ENCODE data around the gene WDR5B. TPM values are rescaled to one million over a fixed set of nuclear protein-coding genes. Genes with fewer than 3 reads are reported as not detected.

The WDR5B gene
- total RNA-seq, 1 donor: 9.8 TPM

DNA sequence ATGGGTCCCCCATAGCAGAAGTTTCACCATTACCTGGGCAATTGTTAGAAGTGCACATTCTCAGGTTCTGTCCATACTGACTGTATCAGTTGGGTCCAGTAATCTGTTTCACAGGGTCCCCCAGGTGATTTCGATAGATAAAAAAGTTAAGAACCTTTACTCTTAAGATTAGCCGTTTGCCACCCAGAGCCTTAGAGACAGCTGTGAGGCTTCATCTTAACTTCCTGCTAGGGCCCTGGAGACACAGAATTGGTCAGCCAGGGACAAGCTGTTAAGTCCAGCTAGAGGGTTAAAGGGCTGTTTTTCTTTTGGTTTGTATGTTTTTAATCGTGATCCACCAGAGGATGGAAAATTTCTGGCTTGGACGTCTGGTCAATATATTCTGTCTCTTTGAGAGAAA is 25.2 kb downstream of the WDR5B start:
- H3K79me2 ChIP-seq (ENCODE audit: insufficient read depth, low read length): no peaks in the 10 kb centered on the region

DNA sequence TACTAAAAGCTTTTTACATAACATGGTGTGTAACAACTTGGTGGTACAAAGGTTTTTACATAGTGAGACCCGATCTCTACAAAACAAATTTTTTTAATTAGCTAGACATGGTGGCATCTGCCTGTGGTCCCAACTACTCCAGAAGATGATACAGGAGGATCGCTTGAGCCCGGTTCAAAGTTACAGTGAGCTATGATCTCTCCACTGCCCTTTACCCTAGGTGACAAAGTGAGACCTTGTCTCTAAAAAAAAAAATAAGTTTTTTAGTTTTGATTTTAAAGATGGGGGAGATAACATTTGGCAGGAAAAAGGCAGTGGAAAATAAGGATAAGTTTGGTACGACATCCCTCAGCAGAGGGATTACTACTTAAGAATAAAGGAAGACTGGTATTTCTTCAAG is 26.0 kb downstream of the WDR5B start:
- no peaks in the 10 kb centered on the region for H3K36me3 ChIP-seq (ENCODE audit: insufficient read depth, low read length)
- no peak overlapping the region for H3K4me3 ChIP-seq (ENCODE audit: insufficient read depth, low read length)
- H3K4me1 ChIP-seq (ENCODE audit: insufficient read depth, low read length): peaks cover 3% of the 10 kb centered on the region
- no peaks in the 10 kb centered on the region for H3K9me3 ChIP-seq (ENCODE audit: low read depth, low read length)
- TF ChIP-seq, protein P1, sequence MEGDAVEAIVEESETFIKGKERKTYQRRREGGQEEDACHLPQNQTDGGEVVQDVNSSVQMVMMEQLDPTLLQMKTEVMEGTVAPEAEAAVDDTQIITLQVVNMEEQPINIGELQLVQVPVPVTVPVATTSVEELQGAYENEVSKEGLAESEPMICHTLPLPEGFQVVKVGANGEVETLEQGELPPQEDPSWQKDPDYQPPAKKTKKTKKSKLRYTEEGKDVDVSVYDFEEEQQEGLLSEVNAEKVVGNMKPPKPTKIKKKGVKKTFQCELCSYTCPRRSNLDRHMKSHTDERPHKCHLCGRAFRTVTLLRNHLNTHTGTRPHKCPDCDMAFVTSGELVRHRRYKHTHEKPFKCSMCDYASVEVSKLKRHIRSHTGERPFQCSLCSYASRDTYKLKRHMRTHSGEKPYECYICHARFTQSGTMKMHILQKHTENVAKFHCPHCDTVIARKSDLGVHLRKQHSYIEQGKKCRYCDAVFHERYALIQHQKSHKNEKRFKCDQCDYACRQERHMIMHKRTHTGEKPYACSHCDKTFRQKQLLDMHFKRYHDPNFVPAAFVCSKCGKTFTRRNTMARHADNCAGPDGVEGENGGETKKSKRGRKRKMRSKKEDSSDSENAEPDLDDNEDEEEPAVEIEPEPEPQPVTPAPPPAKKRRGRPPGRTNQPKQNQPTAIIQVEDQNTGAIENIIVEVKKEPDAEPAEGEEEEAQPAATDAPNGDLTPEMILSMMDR (IDR thresholded peaks at IDR 0.05; ENCODE audit: extremely low read depth, low read depth, low read length): no peak
- no peaks in the 10 kb centered on the region for H4K20me1 ChIP-seq (ENCODE audit: insufficient read depth, low read length)
- no peak overlapping the region for H3K4me2 ChIP-seq (ENCODE audit: insufficient read depth, low read length)
- no peaks in the 10 kb centered on the region for H3K27me3 ChIP-seq (ENCODE audit: insufficient read depth, low read length)
- no peak for DNase-seq (ENCODE audit: insufficient read length, low spot score, missing footprints)
- no peaks in the 10 kb centered on the region for H3K79me2 ChIP-seq (ENCODE audit: insufficient read depth, low read length)
- no peak overlapping the region for H2AFZ ChIP-seq (ENCODE audit: low read length)
- H3K27ac ChIP-seq (ENCODE audit: low read depth, low read length): no peak overlapping the region

More for the DNA sequence above, 25.2 kb downstream of the WDR5B start:
- Histone ChIP-seq H2AFZ (ENCODE audit: low read length) (no peak overlapping the region), H3K9me3 (ENCODE audit: low read depth, low read length) (no peaks in the 10 kb centered on the region), H3K27ac (ENCODE audit: low read depth, low read length) (no peak overlapping the region), H4K20me1 (ENCODE audit: insufficient read depth, low read length) (no peaks in the 10 kb centered on the region), H3K4me2 (ENCODE audit: insufficient read depth, low read length) (no peak overlapping the region), H3K36me3 (ENCODE audit: insufficient read depth, low read length) (no peaks in the 10 kb centered on the region), H3K4me3 (ENCODE audit: insufficient read depth, low read length) (no peak overlapping the region), H3K4me1 (ENCODE audit: insufficient read depth, low read length) (peaks cover 3% of the 10 kb centered on the region), H3K27me3 (ENCODE audit: insufficient read depth, low read length) (no peaks in the 10 kb centered on the region)
- TF ChIP-seq, protein P1 (IDR thresholded peaks at IDR 0.05; ENCODE audit: extremely low read depth, low read depth, low read length): no peak
- DNase-seq (ENCODE audit: insufficient read length, low spot score, missing footprints): no peak

DNA sequence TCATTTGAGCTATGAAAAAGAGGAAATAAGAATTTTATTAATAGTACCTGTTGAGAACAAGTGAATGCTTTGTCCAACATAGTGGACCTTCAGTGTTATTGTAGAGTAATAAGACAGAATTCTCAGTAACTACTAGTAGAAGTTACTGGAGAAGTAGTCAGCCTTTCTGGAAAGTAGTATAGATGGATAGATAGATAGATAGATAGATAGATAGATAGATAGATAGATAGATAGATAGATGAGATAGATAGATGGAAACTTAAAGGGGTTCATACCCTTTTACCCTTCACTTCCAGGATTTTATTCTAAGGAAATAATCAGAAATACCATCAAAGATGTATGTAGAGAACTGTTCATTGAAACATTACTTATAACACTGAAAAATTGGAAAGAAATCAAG is 26.7 kb downstream of the WDR5B start:
- H4K20me1 ChIP-seq (ENCODE audit: insufficient read depth, low read length): no peaks in the 10 kb centered on the region
- H3K27me3 ChIP-seq (ENCODE audit: insufficient read depth, low read length): no peaks in the 10 kb centered on the region
- H2AFZ ChIP-seq (ENCODE audit: low read length): no peak overlapping the region
- H3K4me2 ChIP-seq (ENCODE audit: insufficient read depth, low read length): no peak overlapping the region
- TF ChIP-seq, protein P1 (IDR thresholded peaks at IDR 0.05; ENCODE audit: extremely low read depth, low read depth, low read length): no peak
- H3K27ac ChIP-seq (ENCODE audit: low read depth, low read length): no peak overlapping the region
- no peak overlapping the region for H3K4me3 ChIP-seq (ENCODE audit: insufficient read depth, low read length)
- DNase-seq (ENCODE audit: insufficient read length, low spot score, missing footprints): no peak
- no peaks in the 10 kb centered on the region for H3K79me2 ChIP-seq (ENCODE audit: insufficient read depth, low read length)
- H3K4me1 ChIP-seq (ENCODE audit: insufficient read depth, low read length): peaks cover 7% of the 10 kb centered on the region
- no peaks in the 10 kb centered on the region for H3K36me3 ChIP-seq (ENCODE audit: insufficient read depth, low read length)
- H3K9me3 ChIP-seq (ENCODE audit: low read depth, low read length): no peaks in the 10 kb centered on the region

DNA sequence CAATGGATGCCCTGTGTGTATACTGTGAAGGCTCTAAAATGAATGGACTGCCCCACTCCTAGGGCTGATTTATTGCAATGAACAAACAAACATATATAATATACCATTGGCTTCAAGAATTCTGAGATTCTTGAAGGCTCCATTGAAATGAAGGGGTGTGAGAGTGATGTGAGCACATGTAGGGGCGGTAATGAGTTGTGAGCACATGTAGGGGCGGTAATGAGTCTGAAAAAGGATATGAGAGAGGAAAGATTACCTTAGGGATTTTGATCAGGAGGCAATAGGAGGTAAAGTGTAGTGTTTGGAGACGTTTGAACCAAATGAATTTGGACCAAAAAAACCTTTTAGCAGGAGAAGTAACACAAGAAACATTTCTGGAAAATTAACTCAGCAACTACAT is 28.2 kb downstream of the WDR5B start:
- H2AFZ ChIP-seq (ENCODE audit: low read length): no peak overlapping the region
- no peaks in the 10 kb centered on the region for H3K9me3 ChIP-seq (ENCODE audit: low read depth, low read length)
- TF ChIP-seq, protein P1 (IDR thresholded peaks at IDR 0.05; ENCODE audit: extremely low read depth, low read depth, low read length): no peak
- H3K27me3 ChIP-seq (ENCODE audit: insufficient read depth, low read length): no peaks in the 10 kb centered on the region
- no peak overlapping the region for H3K4me2 ChIP-seq (ENCODE audit: insufficient read depth, low read length)
- H3K27ac ChIP-seq (ENCODE audit: low read depth, low read length): no peak overlapping the region
- peaks cover 13% of the 10 kb centered on the region for H3K4me1 ChIP-seq (ENCODE audit: insufficient read depth, low read length)
- H3K4me3 ChIP-seq (ENCODE audit: insufficient read depth, low read length): no peak overlapping the region
- H3K79me2 ChIP-seq (ENCODE audit: insufficient read depth, low read length): peaks cover 5% of the 10 kb centered on the region
- H3K36me3 ChIP-seq (ENCODE audit: insufficient read depth, low read length): no peaks in the 10 kb centered on the region
- no peak for DNase-seq (ENCODE audit: insufficient read length, low spot score, missing footprints)
- no peaks in the 10 kb centered on the region for H4K20me1 ChIP-seq (ENCODE audit: insufficient read depth, low read length)

Data from osteoblast (primary cell).